Smooth muscle cell (in vitro differentiated cells): ENCODE measurements around the gene MATR3. TPM values are rescaled to one million over a fixed set of nuclear protein-coding genes. Genes with fewer than 3 reads are reported as not detected.

Source experiments
- DNase-seq: peaks from one replicate; lab custom pipeline; 2025; ENCODE audit not compliant: unreplicated experiment; lab: John Stamatoyannopoulos, UW
- H2AFZ ChIP-seq: fragments of 200-600 bp; sonication (generic); 2 replicates; pipeline ENCODE4 v1.6.0; 2016; ENCODE audit warnings: antibody characterized with exemption, low read depth, mild to moderate bottlenecking
- H3F3A ChIP-seq: fragments of 200-600 bp; sonication (generic); 2 replicates; pipeline ENCODE4 v1.6.0; 2017; ENCODE audit warnings: antibody characterized with exemption, low read depth
- H3K27ac ChIP-seq: fragments of 200-600 bp; sonication (generic); 2 replicates; pipeline ENCODE4 v1.5.1; 2016; ENCODE audit warnings: low read depth, mild to moderate bottlenecking
- H3K27me3 ChIP-seq: fragments of 200-600 bp; sonication (generic); 2 replicates; pipeline ENCODE4 v1.6.1; 2016; ENCODE audit warnings: low read depth, mild to moderate bottlenecking
- H3K36me3 ChIP-seq: fragments of 200-600 bp; sonication (generic); 2 replicates; pipeline ENCODE4 v1.5.1; 2016; ENCODE audit warnings: low read depth
- H3K4me1 ChIP-seq: fragments of 200-600 bp; sonication (generic); 2 replicates; pipeline ENCODE4 v1.5.1; 2016; ENCODE audit warnings: low read depth
- H3K4me2 ChIP-seq: fragments of 200-600 bp; sonication (generic); 2 replicates; pipeline ENCODE4 v1.6.0; 2016; ENCODE audit warnings: mild to moderate bottlenecking
- H3K4me3 ChIP-seq: fragments of 200-600 bp; sonication (generic); 2 replicates; pipeline ENCODE4 v1.5.1; 2016; ENCODE audit warnings: mild to moderate bottlenecking
- H3K79me2 ChIP-seq: fragments of 200-600 bp; sonication (generic); 2 replicates; pipeline ENCODE4 v1.6.0; 2016; ENCODE audit warnings: low read depth, mild to moderate bottlenecking
- H3K9ac ChIP-seq: fragments of 200-600 bp; sonication (generic); 2 replicates; pipeline ENCODE4 v1.6.0; 2016; ENCODE audit warnings: low read depth
- H3K9me3 ChIP-seq: fragments of 200-600 bp; sonication (generic); replicated peaks from 2 replicates; pipeline ENCODE4 v1.5.1; 2016; ENCODE audit warnings: low read depth
- H4K20me1 ChIP-seq: fragments of 200-600 bp; sonication (generic); 2 replicates; pipeline ENCODE4 v1.6.0; 2016; ENCODE audit warnings: low read depth
- WGBS: methylation state at CpG from one replicate; pipeline ENCODE4 v1.1.7; 2016; ENCODE audit warnings: low lambda C conversion rate; 5-methylcytosine and 5-hydroxymethylcytosine counted together
- polyA plus RNA-seq: library from polyadenylated mRNA; unstranded; fragments of >200 nt; fragmentation: Nextera tagmentation; extraction: Ambion mirVana; gene quantifications from 2 replicates; pipeline ENCODE4 v1.2.1, GENCODE V29; 2016
- total RNA-seq: library from RNA; depleted of rRNA; stranded (reverse); fragments of >200 nt; gene quantifications from 2 replicates; pipeline ENCODE4 v1.2.3, GENCODE V29; 2014
- TF ChIP-seq, protein P1 (sequence below): fragments of 200-600 bp; sonication (generic); IDR thresholded peaks from 2 replicates; pipeline ENCODE4 v1.5.1; 2017; ENCODE audit warnings: borderline replicate concordance, mild to moderate bottlenecking, antibody characterized with exemption; ENCODE audit not compliant: insufficient read depth, poor library complexity, severe bottlenecking

The MATR3 gene
- total and polyA plus RNA-seq, 2 experiments from 2014 or later, result 169 to 267 TPM

DNA sequence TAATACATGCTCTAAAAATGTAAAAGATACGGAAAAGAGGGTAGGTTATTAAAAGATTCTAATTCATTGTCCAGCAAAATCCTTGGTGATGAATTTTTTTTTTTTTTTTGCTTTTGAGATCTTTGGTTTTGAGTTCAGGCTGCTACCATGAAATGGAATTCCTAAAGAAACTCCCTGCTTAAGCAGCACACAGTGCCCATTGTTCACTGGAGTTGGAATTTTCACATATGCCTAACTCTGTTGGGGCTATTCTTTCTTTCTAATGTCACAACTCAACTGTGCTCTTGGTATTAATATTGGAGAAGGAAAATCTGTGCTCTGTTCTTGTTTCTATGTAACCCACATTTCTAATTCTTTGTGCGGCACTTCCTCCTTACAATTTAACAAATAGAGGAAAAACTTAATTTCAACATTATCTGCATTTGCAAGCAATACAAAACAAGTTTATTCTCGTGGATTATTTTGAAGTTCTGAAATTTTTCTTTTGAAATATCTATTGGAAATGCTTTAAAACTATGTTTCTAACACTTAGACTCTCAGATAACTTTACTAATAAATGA, 21.6 kb downstream of the MATR3 start:
- H3K4me1 ChIP-seq, result peaks cover 24% of the 10 kb centered on the region
- H4K20me1 ChIP-seq, result peaks cover 99% of the 10 kb centered on the region
- no peaks in the 10 kb centered on the region for H3K9me3 ChIP-seq
- H3K9ac ChIP-seq, result no peak overlapping the region
- H3K27me3 ChIP-seq, result no peaks in the 10 kb centered on the region
- H2AFZ ChIP-seq, result no peak overlapping the region
- no peak overlapping the region for H3K4me3 ChIP-seq
- TF ChIP-seq, protein P1, sequence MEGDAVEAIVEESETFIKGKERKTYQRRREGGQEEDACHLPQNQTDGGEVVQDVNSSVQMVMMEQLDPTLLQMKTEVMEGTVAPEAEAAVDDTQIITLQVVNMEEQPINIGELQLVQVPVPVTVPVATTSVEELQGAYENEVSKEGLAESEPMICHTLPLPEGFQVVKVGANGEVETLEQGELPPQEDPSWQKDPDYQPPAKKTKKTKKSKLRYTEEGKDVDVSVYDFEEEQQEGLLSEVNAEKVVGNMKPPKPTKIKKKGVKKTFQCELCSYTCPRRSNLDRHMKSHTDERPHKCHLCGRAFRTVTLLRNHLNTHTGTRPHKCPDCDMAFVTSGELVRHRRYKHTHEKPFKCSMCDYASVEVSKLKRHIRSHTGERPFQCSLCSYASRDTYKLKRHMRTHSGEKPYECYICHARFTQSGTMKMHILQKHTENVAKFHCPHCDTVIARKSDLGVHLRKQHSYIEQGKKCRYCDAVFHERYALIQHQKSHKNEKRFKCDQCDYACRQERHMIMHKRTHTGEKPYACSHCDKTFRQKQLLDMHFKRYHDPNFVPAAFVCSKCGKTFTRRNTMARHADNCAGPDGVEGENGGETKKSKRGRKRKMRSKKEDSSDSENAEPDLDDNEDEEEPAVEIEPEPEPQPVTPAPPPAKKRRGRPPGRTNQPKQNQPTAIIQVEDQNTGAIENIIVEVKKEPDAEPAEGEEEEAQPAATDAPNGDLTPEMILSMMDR, result no peak
- DNase-seq, result no peak
- peaks cover 27% of the 10 kb centered on the region for H3K36me3 ChIP-seq
- peaks cover 100% of the 10 kb centered on the region for H3K79me2 ChIP-seq
- peak overlapping the region; percentile 33 for H3K27ac ChIP-seq
- peaks cover 2% of the 10 kb centered on the region for H3F3A ChIP-seq
- no peak overlapping the region for H3K4me2 ChIP-seq
- 98% methylated on average over 3 of the region's 3 CpGs for WGBS

DNA sequence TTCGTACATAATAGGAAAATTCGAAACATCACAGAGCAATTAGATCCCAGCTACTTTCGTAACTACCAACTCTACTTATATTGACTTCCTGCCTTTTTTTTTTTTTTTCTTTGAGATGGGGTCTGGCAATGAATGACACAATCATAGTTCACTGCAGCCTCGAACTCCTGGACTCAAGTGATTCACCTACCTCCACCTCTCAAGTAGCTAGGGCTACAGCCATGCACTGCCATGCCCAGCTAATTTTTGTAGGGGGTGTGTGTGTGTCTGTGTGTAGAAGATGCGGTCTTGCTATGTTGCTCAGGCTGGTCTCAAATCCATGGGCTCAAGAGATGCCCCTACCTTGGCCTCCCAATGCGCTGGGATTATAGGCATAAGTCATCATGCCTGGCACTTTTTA, 42.3 kb downstream of the MATR3 start:
- H3F3A ChIP-seq, result peaks cover 30% of the 10 kb centered on the region
- H3K27ac ChIP-seq, result no peak overlapping the region
- H3K27me3 ChIP-seq, result no peaks in the 10 kb centered on the region
- H3K4me2 ChIP-seq, result no peak overlapping the region
- H3K79me2 ChIP-seq, result no peaks in the 10 kb centered on the region
- TF ChIP-seq, protein P1, result no peak
- no peaks in the 10 kb centered on the region for H3K9me3 ChIP-seq
- no peak overlapping the region for H3K4me3 ChIP-seq
- H4K20me1 ChIP-seq, result peaks cover 28% of the 10 kb centered on the region
- H2AFZ ChIP-seq, result no peak overlapping the region
- no peaks in the 10 kb centered on the region for H3K4me1 ChIP-seq
- H3K36me3 ChIP-seq, result peaks cover 4% of the 10 kb centered on the region
- DNase-seq, result no peak
- H3K9ac ChIP-seq, result no peak overlapping the region
- WGBS, result 86% methylated on average over 6 of the region's 6 CpGs

DNA sequence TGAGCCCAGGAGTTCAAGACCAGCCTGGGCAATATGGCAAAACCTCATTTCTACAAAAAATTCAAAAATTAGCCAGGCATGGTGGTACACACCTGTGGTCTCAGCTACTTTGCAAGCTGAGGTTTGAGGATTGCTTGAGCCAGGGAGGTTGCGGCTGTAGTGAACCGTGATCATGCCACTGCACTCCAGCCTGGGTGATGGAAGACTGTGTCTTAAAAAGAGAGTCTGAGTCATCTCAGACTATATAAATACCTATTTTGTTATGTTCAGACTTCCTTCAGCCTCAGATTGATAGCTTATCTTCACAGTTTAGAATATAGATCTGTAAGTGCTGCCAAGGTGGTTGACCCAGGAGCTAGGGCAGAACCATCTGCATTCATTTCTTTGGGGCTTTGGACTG, 46.5 kb downstream of the MATR3 start:
- DNase-seq, result no peak
- Histone ChIP-seq H3K27ac (no peak overlapping the region), H3K4me2 (no peak overlapping the region), H3K9me3 (no peaks in the 10 kb centered on the region), H3K36me3 (no peaks in the 10 kb centered on the region), H3K9ac (no peak overlapping the region), H3K4me3 (no peak overlapping the region), H3K27me3 (no peaks in the 10 kb centered on the region), H2AFZ (no peak overlapping the region), H3K79me2 (peaks cover 34% of the 10 kb centered on the region), H4K20me1 (peaks cover 28% of the 10 kb centered on the region), H3F3A (peaks cover 13% of the 10 kb centered on the region), H3K4me1 (peaks cover 21% of the 10 kb centered on the region)
- 59% methylated on average over 2 of the region's 2 CpGs for WGBS
- TF ChIP-seq, protein P1, result no peak

DNA sequence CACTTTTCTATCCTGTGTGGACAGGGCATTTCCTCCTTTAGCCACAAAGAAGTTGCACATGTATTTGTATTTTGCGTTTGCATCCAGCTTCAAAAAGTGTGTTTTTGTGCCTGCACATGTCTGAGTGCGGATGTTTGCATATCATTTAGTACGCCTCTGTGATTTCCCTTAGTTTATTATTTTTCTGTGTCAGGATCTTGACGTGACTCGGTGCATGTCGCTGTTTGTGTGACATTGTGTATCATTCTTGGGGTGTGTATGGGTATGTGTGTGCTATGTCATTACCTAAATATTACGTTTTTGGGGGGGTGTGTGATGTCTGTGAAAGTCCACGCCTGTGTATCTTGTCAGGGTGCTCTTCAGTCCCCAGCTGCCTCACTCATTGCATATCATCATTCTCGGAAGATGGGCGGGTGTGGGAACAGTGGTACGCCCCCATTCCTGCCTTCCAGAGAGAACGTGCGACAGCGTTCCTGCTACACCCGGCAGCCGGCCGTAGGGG, 47.7 kb downstream of the MATR3 start:
- H3K4me2 ChIP-seq, result peak overlapping the region; percentile 95
- no peak overlapping the region for H2AFZ ChIP-seq
- no peak overlapping the region for H3K27ac ChIP-seq
- H3K27me3 ChIP-seq, result no peaks in the 10 kb centered on the region
- DNase-seq, result no peak
- peaks cover 46% of the 10 kb centered on the region for H3K79me2 ChIP-seq
- H3K9ac ChIP-seq, result peak overlapping the region; percentile 49
- peaks cover 12% of the 10 kb centered on the region for H3F3A ChIP-seq
- H3K4me3 ChIP-seq, result peak overlapping the region; percentile 81
- H3K9me3 ChIP-seq, result no peaks in the 10 kb centered on the region
- H4K20me1 ChIP-seq, result peaks cover 40% of the 10 kb centered on the region
- TF ChIP-seq, protein P1, result no peak
- 13% methylated on average over 17 of the region's 17 CpGs for WGBS
- peaks cover 21% of the 10 kb centered on the region for H3K4me1 ChIP-seq
- no peaks in the 10 kb centered on the region for H3K36me3 ChIP-seq
